Hematopoietic multipotent progenitor cell treated with erythropoietin and hydrocortisone succinate and interleukin-3 and kit ligand, for 15 days (in vitro differentiated cells): Measurements from ENCODE around the gene TNRC18.
A peak's percentile ranks its signal among the peaks of the same experiment; 100 is the strongest.

Source experiments
- DNase-seq: peaks from one replicate; pipeline ENCODE4 v3.0.0-alpha.2; 2015; ENCODE audit warnings: low spot score

The TNRC18 gene

GRCh38 chr7:5428478-5429252 lies 5.0 kb upstream of the TNRC18 start:
- peak; percentile 77 for DNase-seq

- DNase-seq = peak; percentile 11
Measured at GRCh38 chr7:5426226-5426475, 2.5 kb upstream of the TNRC18 start.

DNA sequence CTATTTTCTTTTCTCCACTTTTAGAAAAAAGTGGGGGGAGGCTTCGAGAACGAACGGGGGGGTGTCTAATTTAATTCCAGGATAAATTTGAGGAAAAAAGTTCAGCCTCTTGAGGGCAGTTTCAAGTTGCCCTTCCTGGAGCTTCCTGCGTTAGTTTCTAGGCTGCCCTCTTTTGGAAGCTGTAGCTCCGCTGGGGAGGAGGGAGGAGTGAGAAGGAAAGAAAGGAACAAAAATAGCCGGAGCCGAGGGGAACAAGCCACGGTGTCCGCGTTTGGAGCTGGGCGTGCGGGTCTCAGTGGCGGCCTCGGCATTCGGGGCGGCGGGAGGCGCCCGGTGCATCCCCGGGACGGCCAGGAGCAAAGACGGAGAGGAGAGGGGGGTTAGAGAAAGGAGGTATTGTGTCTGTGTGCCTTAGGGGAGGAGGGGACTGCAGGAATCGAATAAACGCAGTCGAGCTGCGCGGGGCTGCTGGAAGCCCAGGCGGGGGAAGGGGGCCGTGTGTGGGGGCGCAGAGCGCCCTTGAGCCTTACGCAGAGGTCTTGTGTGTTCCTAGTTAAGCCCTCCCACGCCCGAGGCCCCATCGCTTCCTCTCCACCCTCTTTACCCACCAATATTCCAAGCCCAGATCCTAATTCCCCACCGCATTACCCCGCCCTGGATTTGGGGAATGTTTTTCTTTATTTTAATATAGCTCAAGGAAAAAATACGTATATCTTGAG lies 2.0 kb upstream of the TNRC18 start:
- DNase-seq = no peak

DNA sequence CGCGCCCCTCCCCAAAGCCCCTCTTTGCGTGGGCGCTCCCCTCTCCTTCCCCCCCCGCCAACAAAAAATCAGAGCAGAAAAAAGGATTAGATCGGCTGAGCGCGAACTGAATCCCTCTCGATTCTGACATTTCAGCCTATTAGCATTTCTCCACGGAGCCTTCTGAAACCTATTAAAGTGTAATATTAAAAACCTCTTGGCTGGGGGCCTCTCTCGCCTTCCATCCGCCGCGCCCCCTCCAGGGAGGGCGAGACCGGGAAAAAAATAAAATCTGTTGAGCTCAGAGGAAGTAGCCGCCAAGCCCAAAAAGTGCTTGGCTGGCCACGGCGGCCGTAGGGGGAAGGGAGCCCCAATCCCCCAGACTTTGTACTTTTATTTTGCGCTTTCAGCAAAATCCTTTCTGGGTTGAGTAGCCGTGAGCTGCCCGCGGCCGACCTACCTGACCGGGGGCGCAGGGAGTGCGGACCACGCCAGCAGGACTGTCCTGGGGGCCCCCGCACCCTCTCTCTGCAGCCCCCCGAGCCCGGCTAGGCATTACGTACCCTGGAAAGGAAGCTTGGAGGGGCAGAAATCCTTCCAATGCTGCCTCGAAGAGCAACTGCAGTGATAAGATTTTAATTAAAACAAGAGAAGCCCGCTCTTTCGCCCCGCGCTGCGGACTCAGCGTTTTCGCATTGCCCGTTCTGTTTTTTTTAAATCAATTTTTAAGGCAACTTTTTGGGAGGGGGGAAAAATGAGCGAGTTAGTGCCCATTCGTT lies 1.3 kb upstream of the TNRC18 start:
- no peak for DNase-seq

- DNase-seq = peak; percentile 73
Measured at GRCh38 chr7:5423976-5424748, 528 bp upstream of the TNRC18 start.

GRCh38 chr7:5422396-5423305 lies 983 bp downstream of the TNRC18 start:
- DNase-seq = no peak

- peak; percentile 15 for DNase-seq
Measured at GRCh38 chr7:5421714-5422395, 1.8 kb downstream of the TNRC18 start.

DNA sequence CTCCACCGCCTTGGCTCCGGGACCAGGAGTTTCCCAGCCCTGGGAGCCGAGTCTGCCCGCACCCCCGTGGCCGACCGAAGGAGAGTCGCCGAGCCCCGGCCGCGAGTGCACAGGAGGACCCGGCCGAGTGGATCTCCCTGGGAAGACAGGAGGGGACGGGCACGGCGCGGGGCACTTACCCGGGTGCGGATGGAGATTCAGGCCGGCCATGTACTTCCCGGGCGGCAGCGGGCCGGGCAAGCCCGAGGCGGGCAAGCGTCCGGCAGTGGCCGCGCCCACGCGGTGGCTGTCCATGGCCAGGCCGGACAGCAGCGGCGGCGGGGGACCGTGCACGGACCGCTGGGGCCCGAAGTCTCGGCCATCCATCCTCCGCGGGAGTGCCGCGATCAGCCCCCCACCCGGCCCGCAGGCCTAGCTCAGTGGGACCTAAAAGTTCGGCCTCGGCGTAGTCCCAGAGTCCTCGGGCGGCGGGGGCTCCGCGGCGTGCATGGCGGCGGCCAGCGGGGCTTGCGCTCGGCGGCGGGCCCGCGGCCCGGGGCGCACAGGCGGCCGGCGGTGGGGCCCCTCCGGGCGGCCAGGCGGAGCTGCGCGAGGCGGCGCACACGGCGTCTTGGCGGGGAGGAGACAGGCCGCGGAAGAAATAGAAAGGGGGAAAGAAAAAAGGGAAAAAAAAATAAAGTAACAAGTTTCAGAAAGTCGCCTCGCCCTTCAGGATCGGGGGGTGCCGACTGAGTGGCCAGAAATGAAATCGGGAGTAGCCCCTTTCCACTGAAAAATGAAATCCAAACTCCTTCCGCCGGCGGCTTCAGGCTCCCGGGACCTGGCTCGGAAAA lies 2.5 kb downstream of the TNRC18 start:
- no peak for DNase-seq

- DNase-seq = no peak
Measured at GRCh38 chr7:5420067-5420880, 3.4 kb downstream of the TNRC18 start.

DNA sequence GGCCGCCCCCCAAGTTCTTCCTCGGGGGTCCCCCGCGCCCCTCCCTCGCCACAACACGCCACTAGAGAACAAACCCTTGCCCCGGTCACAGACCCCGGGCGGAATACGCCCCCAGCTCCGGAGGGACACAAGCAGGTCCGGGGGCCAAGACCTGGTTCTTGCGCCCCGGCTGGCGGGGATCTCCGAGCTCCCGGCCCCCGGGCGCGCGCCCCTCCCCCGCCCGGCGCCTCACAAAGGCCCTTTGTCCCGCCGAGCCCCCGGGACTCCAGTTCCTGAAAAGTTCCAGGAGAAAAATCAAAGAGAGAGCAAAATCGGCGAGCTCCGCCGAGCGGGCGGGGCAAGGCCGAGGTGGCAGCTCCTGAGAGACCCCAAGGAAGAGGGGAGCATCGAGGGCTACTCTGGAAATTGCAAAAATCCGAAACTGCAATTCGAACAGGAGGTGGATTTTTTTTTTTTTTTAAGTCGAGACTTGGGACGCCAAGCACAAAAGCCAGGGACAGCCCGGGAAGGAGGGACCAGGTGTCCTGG lies 4.0 kb downstream of the TNRC18 start:
- DNase-seq = no peak

DNA sequence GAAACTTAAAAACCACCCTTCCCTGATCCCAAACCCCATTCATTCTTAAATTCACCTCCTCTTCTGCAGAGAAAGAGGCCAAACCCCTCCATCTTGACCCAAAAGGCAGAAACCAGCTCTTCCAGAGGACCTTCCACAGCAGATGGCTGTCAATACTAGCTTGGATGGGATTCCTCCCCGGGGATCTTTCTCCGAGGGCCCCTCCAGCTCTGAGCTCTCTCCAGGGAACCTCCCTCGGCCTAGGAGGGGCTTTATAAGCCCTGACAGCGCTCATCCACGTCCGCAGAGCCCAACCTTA lies 5.4 kb downstream of the TNRC18 start:
- no peak for DNase-seq

GRCh38 chr7:5417106-5418071 lies 6.2 kb downstream of the TNRC18 start:
- DNase-seq = no peak

DNA sequence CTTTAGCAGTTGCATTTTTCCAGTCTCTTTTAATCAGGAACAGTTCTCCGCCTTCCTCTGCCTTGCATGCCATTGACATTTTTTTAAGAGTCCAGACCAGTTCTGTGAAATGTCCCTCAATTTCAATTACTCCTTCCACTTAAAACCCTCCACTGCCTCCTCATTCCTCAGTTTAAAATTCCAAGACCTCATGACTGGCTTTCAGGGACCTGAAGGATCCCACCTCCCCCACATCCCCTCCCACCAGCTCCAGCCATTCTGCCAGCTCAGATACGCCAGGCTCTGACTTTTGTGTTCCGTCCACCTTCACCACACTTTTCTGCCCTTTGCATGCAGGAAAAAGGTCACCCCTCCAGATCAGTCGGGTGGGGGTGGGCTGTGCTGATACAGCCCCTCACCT lies 8.7 kb downstream of the TNRC18 start:
- DNase-seq = no peak

- DNase-seq = no peak
Measured at GRCh38 chr7:5413449-5413786, 10.2 kb downstream of the TNRC18 start.

GRCh38 chr7:5408777-5409176 lies 14.9 kb downstream of the TNRC18 start:
- no peak for DNase-seq

- DNase-seq = no peak
Measured at GRCh38 chr7:5406957-5407945, 16.4 kb downstream of the TNRC18 start.

GRCh38 chr7:5404421-5404826 lies 19.2 kb downstream of the TNRC18 start:
- DNase-seq = no peak
